ENCODE measurements around the gene ZBTB38.

The ZBTB38 gene

GRCh38 chr3:141346418-141346817, 21.9 kb upstream of the ZBTB38 start:
- no peak for TF ChIP-seq ZFX (IDR thresholded peaks at IDR 0.05)
- TF ChIP-seq, protein P1, sequence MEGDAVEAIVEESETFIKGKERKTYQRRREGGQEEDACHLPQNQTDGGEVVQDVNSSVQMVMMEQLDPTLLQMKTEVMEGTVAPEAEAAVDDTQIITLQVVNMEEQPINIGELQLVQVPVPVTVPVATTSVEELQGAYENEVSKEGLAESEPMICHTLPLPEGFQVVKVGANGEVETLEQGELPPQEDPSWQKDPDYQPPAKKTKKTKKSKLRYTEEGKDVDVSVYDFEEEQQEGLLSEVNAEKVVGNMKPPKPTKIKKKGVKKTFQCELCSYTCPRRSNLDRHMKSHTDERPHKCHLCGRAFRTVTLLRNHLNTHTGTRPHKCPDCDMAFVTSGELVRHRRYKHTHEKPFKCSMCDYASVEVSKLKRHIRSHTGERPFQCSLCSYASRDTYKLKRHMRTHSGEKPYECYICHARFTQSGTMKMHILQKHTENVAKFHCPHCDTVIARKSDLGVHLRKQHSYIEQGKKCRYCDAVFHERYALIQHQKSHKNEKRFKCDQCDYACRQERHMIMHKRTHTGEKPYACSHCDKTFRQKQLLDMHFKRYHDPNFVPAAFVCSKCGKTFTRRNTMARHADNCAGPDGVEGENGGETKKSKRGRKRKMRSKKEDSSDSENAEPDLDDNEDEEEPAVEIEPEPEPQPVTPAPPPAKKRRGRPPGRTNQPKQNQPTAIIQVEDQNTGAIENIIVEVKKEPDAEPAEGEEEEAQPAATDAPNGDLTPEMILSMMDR (conservative IDR thresholded peaks at IDR 0.05), result no peak
- H3K27ac ChIP-seq, result no peak overlapping the region

- TF ChIP-seq, protein P1 (conservative IDR thresholded peaks at IDR 0.05), result no peak
- TF ChIP-seq ZFX (IDR thresholded peaks at IDR 0.05), result no peak
- H3K27ac ChIP-seq, result no peak overlapping the region
Measured at GRCh38 chr3:141346839-141347238, 21.5 kb upstream of the ZBTB38 start.

- H3K27ac ChIP-seq, result no peak overlapping the region
- no peak for TF ChIP-seq ZFX (IDR thresholded peaks at IDR 0.05)
- TF ChIP-seq, protein P1 (conservative IDR thresholded peaks at IDR 0.05), result no peak
Measured at GRCh38 chr3:141348837-141349236, 19.5 kb upstream of the ZBTB38 start.

- TF ChIP-seq, protein P1 (conservative IDR thresholded peaks at IDR 0.05), result no peak
- H3K27ac ChIP-seq, result no peak overlapping the region
Measured at GRCh38 chr3:141349711-141350110, 18.6 kb upstream of the ZBTB38 start.

DNA sequence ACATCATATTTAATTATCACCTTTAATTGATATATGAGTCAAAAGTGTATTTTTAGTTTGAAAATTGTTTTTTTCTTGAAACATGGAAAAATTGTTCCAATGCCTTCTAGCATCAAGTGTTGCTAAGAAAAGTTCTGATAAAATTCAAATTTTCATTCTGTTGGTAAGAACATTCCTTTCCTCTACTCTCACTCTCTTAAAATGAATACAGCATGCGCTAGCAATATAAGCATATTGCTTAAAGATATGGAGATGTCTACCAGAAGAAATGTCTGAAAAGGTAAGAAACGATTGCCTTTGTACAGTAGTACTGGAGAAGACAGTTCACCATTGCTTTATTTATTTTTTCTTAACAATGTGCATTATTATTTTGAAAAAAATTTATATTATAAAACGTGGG, 17.6 kb upstream of the ZBTB38 start:
- TF ChIP-seq, protein P1 (conservative IDR thresholded peaks at IDR 0.05), result no peak
- no peak for TF ChIP-seq ZFX (IDR thresholded peaks at IDR 0.05)
- H3K27ac ChIP-seq, result no peak overlapping the region

GRCh38 chr3:141352262-141352984, 15.9 kb upstream of the ZBTB38 start:
- no peak for TF ChIP-seq ZFX (IDR thresholded peaks at IDR 0.05)
- TF ChIP-seq, protein P1 (conservative IDR thresholded peaks at IDR 0.05), result no peak
- no peak overlapping the region for H3K27ac ChIP-seq

GRCh38 chr3:141353652-141354495, 14.4 kb upstream of the ZBTB38 start:
- no peak for TF ChIP-seq ZFX (IDR thresholded peaks at IDR 0.05)
- TF ChIP-seq, protein P1 (conservative IDR thresholded peaks at IDR 0.05), result no peak
- H3K27ac ChIP-seq, result no peak overlapping the region
